GM18868 (cell line): ENCODE data around the gene UHRF1.

Source experiments
- ATAC-seq: cut with Tn5 transposase; IDR thresholded peaks from one replicate; pipeline ENCODE4 v1.9.1; 2021; ENCODE audit warnings: mild to moderate bottlenecking, moderate library complexity; ENCODE audit not compliant: unreplicated experiment

Gene UHRF1

DNA sequence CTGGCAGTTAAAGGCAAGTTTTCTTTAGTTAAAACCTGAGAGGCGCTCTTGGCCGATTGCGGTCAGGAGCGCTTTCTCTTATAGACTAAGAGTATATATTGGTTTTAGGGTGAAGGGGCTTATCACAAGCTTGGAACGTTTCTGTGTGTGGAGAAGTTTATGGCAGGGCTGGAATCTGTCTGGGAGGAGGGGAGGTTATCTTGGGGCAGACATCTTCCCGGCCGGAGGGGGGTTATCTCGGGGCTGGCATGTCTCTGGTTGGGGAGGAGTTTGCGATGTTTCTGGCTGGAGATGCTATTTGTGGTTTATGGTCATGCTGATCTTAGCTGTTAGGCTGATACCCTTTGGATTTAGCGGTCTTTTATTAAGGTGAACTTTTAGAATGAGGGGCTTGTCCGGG, 78.0 kb downstream of the UHRF1 start:
- no peak for ATAC-seq

DNA sequence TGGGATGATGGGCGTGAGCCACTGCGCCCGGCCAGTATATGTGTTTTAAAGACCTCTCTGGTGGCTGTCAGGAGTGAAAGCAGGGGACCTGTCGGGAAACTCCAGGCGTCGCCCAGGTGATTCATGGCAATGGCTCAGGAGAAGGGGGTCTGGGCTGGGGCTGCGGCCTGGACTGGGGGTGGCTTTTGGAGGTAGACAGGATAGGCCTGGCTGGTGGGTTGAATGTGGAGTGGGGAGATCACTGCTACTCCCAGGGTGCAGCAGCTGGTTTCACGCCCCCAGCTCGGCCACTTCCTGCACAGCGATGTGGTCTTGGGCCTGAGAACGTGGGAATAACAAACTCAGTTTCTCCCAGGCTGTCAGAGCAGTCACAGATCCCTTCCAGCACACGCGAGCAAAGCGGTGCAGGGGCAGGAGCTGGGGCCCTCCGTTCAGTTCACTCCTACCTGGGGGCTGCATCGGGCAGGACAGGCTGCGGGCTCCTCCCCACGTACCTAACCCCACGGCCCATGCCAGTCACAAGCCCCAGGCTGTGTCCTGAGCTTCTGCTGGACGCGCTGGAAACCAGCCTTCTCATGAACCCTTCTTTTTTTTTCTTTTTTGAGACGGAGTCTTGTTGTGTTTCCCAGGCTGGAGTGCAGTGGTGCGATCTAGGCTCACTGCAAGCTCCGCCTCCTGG, 78.5 kb downstream of the UHRF1 start:
- no peak for ATAC-seq

DNA sequence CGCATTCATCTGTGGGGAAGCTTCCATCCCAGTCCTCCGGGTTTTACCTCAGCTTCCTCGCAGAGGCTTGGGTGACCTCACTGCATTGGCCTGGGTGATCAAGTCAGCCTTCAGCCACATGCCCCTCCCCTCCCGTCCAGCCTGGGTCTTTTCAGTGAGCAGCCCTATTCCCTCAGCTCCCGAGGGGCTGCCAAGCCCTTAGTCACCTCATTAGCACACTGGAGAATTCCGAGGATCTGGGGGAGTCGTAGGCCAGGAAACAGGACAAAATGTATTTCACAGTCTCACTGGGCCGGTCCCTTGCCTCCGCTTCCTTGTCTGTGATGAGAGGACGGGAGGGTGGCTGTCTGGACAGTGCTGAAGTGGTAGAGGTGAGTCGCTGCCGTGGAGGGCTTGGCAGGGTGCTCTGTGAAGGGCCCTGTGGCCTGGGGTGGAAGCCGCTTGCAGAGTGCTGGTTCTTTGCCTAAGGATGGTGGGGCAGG, 79.5 kb downstream of the UHRF1 start:
- no peak for ATAC-seq

GRCh38 chr19:4990306-4990705, 81.0 kb downstream of the UHRF1 start:
- no peak for ATAC-seq

DNA sequence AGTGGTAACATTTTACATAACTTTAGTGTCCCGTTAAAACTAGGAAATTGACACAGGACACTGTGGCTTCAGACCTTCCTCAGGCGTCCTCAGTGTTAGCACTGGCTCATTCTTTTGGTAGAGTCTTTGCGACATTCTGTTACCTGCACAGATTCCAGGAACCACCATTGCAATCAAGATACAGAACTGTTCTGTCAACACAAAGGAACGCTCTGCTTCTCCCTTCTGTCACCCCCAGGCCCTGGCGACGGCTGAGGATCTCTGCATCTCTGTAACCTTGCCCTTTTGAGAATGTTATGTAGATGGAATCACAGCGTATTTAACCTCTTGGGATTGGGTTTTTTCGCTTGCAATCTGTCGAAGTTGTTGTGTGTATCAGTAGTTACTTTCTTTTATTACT, 82.2 kb downstream of the UHRF1 start:
- ATAC-seq, result no peak

DNA sequence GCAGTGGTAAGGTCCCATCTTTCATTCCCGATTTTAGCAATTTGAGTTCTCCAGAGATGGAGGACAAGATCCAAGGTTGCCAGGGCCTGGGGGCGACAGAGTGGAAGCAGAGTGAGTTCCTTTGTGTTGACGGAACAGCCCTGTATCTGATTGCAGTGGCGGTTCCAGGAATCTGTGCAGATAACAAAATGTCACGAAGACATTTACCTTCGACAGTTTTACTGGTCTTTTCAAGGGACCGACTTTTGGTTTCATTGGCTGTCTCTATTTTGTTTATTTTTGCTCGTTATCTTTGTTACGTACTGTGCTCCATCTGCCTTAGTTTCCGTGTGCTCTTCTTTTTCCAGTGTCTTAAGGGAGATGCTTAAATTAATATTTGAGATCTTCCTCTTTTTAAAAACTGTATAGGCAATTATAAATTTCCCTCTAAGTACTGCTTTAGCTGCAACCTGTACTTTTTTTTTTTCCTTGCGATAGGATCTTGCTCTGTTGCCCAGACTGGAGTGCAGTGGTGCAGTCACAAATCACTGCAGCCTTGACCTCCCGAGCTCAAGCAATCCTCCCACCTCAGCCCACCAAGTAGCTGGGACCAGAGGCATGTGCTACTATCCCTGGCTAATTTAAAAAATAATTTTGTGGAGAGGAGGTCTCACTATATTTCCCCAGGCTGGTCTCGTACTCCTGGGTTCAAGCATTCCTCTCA, 82.8 kb downstream of the UHRF1 start:
- ATAC-seq, result no peak

- ATAC-seq, result no peak
Observed at GRCh38 chr19:4993683-4994082, 84.4 kb downstream of the UHRF1 start.

DNA sequence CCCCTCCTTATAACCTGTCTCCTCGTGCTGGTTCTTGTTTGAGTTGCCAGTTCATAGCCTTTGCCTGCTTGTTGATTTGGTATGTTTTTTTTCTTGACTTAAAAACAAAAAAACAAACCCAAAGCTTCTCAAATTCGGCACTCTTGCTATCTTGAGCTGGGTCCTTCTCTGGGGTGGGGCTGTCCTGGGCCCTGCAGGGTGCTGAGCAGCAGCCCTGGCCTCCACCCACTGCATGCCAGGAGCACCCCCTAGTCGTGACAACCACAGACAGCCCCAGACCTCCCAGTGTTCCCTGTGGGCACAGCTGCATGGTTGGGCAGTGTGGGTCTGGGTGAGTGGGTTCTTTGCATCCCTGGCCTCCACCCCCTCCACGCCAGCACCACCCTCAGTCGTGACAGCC, 87.4 kb downstream of the UHRF1 start:
- no peak for ATAC-seq

DNA sequence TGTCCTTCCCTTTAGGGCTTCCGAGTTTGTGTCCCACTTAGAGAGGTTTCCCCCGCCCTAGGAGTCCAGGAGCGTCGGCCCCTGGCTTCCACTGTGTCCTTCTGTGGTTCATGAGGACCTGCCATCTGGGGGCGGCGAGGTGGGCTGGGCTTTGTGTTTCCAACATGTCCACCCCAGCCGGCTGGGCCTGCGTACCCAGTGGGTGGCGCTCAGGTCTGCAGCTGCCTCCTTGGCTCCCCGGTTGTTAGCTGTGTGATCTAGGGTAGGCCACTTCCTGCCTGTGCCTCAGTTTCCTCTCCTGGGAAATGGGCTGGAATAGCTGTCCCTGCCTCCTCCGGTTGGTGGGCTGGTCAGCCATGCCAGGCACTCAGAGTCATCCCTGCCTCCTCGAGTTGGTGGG, 88.0 kb downstream of the UHRF1 start:
- no peak for ATAC-seq

DNA sequence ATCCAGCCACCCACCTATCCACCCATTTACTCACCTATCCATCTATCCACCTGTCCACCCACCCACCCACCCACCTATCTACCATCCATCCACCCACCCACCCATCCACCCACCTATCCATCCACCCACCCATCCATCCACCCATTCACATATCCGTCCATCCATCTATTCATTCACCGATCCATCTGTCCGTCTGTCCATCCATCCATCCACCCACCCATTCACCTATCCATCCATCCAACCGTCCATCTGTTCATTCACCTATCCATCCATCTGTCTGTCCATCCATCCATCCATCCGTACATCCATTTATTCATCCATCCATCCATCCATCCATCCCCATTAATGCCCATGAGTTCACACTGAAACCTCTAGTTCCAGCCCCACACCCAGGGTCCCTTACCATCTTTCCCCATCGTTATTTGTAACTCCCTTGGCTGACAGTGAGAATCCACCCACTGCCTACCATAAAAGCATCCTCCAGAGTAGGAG, 90.9 kb downstream of the UHRF1 start:
- no peak for ATAC-seq

DNA sequence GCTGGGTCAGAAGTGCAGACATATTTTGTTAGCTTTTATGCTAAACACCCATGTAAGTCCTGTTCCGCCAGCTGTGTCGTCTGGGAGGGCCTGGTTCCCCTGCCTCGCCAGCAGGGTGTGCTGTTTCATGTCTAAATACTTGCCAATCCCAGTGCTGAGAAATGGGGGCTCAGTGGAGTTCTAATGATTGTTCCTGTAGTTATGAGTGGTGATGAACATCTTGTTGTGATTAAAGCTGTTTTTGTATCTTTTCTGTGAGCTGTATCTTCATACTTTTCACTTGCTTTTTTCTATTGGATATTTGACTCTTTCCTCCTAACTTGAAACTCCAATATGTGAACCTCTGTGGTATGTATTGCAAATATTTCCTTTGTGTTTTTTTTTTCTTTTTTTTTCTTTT, 92.3 kb downstream of the UHRF1 start:
- no peak for ATAC-seq

DNA sequence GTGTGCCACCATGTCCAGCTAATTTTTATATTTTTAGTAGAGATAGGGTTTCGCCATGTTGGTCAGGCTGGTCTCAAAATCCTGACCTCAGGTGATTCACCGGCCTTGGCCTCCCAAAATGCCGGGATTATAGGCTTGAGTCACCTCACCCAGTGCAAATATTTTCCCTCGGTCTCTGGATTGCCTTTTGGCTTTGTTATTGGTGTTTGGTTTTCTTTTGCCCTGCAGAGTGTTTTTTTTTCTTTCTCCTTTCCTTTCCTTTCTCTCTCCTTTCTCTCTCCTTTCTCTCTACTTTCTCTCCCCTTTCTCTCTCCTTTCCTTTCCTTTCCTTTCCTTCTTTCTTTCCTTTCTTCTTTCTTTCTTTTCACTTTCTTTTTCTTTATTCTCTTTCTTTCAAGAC, 92.8 kb downstream of the UHRF1 start:
- ATAC-seq, result no peak

DNA sequence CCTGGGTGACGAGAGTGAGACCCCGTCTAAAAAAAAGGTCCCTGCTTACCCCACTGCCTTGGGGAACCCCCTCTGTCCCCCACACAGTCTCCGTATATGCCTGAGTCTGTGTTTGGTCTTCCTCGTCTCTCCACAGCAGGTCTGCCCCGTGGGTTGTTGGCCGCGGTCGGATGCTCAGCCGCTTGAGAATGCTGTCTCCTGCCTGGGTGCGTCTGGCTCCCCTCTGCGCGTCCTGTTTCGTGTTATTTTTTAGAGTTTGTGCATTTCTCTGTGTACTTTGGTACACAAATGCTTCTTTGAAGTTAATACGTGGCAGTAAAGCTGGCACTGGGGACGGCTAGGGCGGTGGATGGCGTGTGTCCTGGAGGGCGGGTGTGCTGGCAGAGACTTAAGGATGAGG, 94.5 kb downstream of the UHRF1 start:
- ATAC-seq, result no peak

- no peak for ATAC-seq
Observed at GRCh38 chr19:5005096-5005495, 95.8 kb downstream of the UHRF1 start.

GRCh38 chr19:5006201-5006600, 96.9 kb downstream of the UHRF1 start:
- ATAC-seq, result no peak

DNA sequence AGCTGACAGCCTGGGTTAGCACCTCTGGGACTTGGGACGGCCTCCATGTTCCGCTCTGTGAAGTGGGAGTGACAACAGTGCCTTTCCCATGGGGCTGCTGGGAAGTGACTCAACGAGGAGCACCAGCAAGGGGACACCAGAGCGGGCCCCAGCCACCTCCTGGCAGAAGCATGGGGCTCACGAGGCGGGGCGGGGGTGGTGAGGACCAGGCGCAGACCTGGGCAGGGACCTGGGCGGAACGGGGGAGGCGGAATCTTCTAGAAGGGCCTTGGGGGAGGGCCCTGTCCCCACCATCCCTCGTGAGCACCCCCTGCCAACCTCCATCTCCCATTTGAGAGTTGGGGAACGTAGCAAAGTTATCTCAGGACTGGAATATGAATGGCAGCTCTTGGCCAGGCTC, 97.5 kb downstream of the UHRF1 start:
- no peak for ATAC-seq
